ACC112 (cell line): ENCODE data around the gene TBX4.
"Not testable (repeated sequence)": the region's sequence is repeated elsewhere in the genome, so short reads cannot be mapped to it uniquely, and the experiment has no call there.

Experiments
- H2AFZ ChIP-seq: fragments of 200-600 bp; sonication (generic); one replicate; pipeline ENCODE4 v1.6.0; 2017; ENCODE audit warnings: antibody characterized with exemption, low read length; ENCODE audit not compliant: unreplicated experiment
- H3K27ac ChIP-seq: fragments of 200-600 bp; sonication (generic); 2 replicates; pipeline ENCODE4 v1.5.1; 2014; ENCODE audit warnings: low read depth, mild to moderate bottlenecking, antibody characterized with exemption, low read length, moderate library complexity
- H3K27me3 ChIP-seq: fragments of 200-600 bp; sonication (generic); 2 replicates; pipeline ENCODE4 v1.6.1; 2014; ENCODE audit warnings: mild to moderate bottlenecking, antibody characterized with exemption, low read length, moderate library complexity, mixed read lengths; ENCODE audit not compliant: insufficient read depth
- H3K36me3 ChIP-seq: fragments of 200-600 bp; sonication (generic); 2 replicates; pipeline ENCODE4 v1.6.1; 2016; ENCODE audit warnings: mild to moderate bottlenecking, antibody characterized with exemption, low read length, moderate library complexity, mixed read lengths; ENCODE audit not compliant: insufficient read depth
- H3K4me1 ChIP-seq: fragments of 200-600 bp; sonication (generic); one replicate; pipeline ENCODE4 v1.6.1; 2016; ENCODE audit warnings: low read length, mixed read lengths; ENCODE audit not compliant: insufficient read depth, unreplicated experiment, control insufficient read depth
- H3K4me3 ChIP-seq: fragments of 200-600 bp; sonication (generic); 2 replicates; pipeline ENCODE4 v1.5.1; 2014; ENCODE audit warnings: mild to moderate bottlenecking, low read depth, low read length
- H3K79me2 ChIP-seq: fragments of 200-600 bp; sonication (generic); one replicate; pipeline ENCODE4 v1.6.0; 2016; ENCODE audit warnings: low read length; ENCODE audit not compliant: control insufficient read depth, unreplicated experiment, insufficient read depth

Gene TBX4

GRCh38 chr17:61436273-61436672 is 15.9 kb upstream of the TBX4 start:
- H3K4me1 ChIP-seq, result peaks cover 7% of the 10 kb centered on the region
- H3K36me3 ChIP-seq, result no peaks in the 10 kb centered on the region
- no peak overlapping the region for H3K4me3 ChIP-seq
- H3K27me3 ChIP-seq, result peaks cover 25% of the 10 kb centered on the region
- H2AFZ ChIP-seq, result no peak overlapping the region
- H3K27ac ChIP-seq, result no peak overlapping the region
- no peaks in the 10 kb centered on the region for H3K79me2 ChIP-seq

- H3K27ac ChIP-seq, result no peak overlapping the region
- peaks cover 25% of the 10 kb centered on the region for H3K27me3 ChIP-seq
- H3K36me3 ChIP-seq, result no peaks in the 10 kb centered on the region
- H3K79me2 ChIP-seq, result no peaks in the 10 kb centered on the region
- H2AFZ ChIP-seq, result no peak overlapping the region
- H3K4me1 ChIP-seq, result no peaks in the 10 kb centered on the region
- no peak overlapping the region for H3K4me3 ChIP-seq
Observed at GRCh38 chr17:61436995-61437704, 15.1 kb upstream of the TBX4 start.

- no peaks in the 10 kb centered on the region for H3K36me3 ChIP-seq
- no peak overlapping the region for H3K27ac ChIP-seq
- no peak overlapping the region for H2AFZ ChIP-seq
- H3K79me2 ChIP-seq, result no peaks in the 10 kb centered on the region
- no peak overlapping the region for H3K4me3 ChIP-seq
- peaks cover 26% of the 10 kb centered on the region for H3K27me3 ChIP-seq
- no peaks in the 10 kb centered on the region for H3K4me1 ChIP-seq
Observed at GRCh38 chr17:61440697-61441096, 11.5 kb upstream of the TBX4 start.

GRCh38 chr17:61441507-61441906 is 10.7 kb upstream of the TBX4 start:
- not testable (repeated sequence) for H3K79me2 ChIP-seq, H3K4me3 ChIP-seq, H3K36me3 ChIP-seq, H3K4me1 ChIP-seq, H3K27ac ChIP-seq, H2AFZ ChIP-seq
- H3K27me3 ChIP-seq, result peaks cover 26% of the 10 kb centered on the region

- no peaks in the 10 kb centered on the region for H3K79me2 ChIP-seq
- H3K4me1 ChIP-seq, result no peaks in the 10 kb centered on the region
- no peaks in the 10 kb centered on the region for H3K36me3 ChIP-seq
- no peak overlapping the region for H2AFZ ChIP-seq
- peaks cover 21% of the 10 kb centered on the region for H3K27me3 ChIP-seq
- H3K4me3 ChIP-seq, result no peak overlapping the region
- no peak overlapping the region for H3K27ac ChIP-seq
Observed at GRCh38 chr17:61442136-61442775, 10.0 kb upstream of the TBX4 start.

GRCh38 chr17:61442878-61443474 is 9.2 kb upstream of the TBX4 start:
- Histone ChIP-seq H3K27ac (no peak overlapping the region), H3K4me3 (no peak overlapping the region), H3K79me2 (no peaks in the 10 kb centered on the region), H3K36me3 (no peaks in the 10 kb centered on the region), H3K27me3 (peaks cover 14% of the 10 kb centered on the region), H2AFZ (no peak overlapping the region), H3K4me1 (no peaks in the 10 kb centered on the region)

- Histone ChIP-seq H2AFZ (no peak overlapping the region), H3K27ac (no peak overlapping the region), H3K27me3 (peaks cover 11% of the 10 kb centered on the region), H3K4me3 (no peak overlapping the region), H3K4me1 (no peaks in the 10 kb centered on the region), H3K79me2 (no peaks in the 10 kb centered on the region), H3K36me3 (no peaks in the 10 kb centered on the region)
Observed at GRCh38 chr17:61443475-61443882, 8.7 kb upstream of the TBX4 start.

GRCh38 chr17:61444075-61444474 is 8.1 kb upstream of the TBX4 start:
- Histone ChIP-seq H2AFZ (no peak overlapping the region), H3K4me3 (no peak overlapping the region), H3K36me3 (no peaks in the 10 kb centered on the region), H3K79me2 (no peaks in the 10 kb centered on the region), H3K27ac (no peak overlapping the region), H3K4me1 (no peaks in the 10 kb centered on the region), H3K27me3 (peaks cover 13% of the 10 kb centered on the region)

GRCh38 chr17:61444831-61445230 is 7.4 kb upstream of the TBX4 start:
- no peak overlapping the region for H3K4me3 ChIP-seq
- H3K36me3 ChIP-seq, result no peaks in the 10 kb centered on the region
- H3K79me2 ChIP-seq, result no peaks in the 10 kb centered on the region
- H2AFZ ChIP-seq, result no peak overlapping the region
- H3K27me3 ChIP-seq, result peaks cover 7% of the 10 kb centered on the region
- H3K27ac ChIP-seq, result no peak overlapping the region
- no peaks in the 10 kb centered on the region for H3K4me1 ChIP-seq

GRCh38 chr17:61447358-61447757 is 4.9 kb upstream of the TBX4 start:
- no peak overlapping the region for H3K27ac ChIP-seq
- H3K79me2 ChIP-seq, result no peaks in the 10 kb centered on the region
- H3K4me3 ChIP-seq, result no peak overlapping the region
- peaks cover 31% of the 10 kb centered on the region for H3K27me3 ChIP-seq
- no peaks in the 10 kb centered on the region for H3K4me1 ChIP-seq
- no peak overlapping the region for H2AFZ ChIP-seq
- no peaks in the 10 kb centered on the region for H3K36me3 ChIP-seq

GRCh38 chr17:61448042-61448441 is 4.2 kb upstream of the TBX4 start:
- Histone ChIP-seq H3K27ac (no peak overlapping the region), H3K4me1 (no peaks in the 10 kb centered on the region), H3K79me2 (no peaks in the 10 kb centered on the region), H3K4me3 (no peak overlapping the region), H3K27me3 (peaks cover 38% of the 10 kb centered on the region), H3K36me3 (no peaks in the 10 kb centered on the region), H2AFZ (no peak overlapping the region)
